ENCODE data around the gene ATP2A3.

Gene ATP2A3

GRCh38 chr17:3879591-3880417, 84.4 kb downstream of the ATP2A3 start:
- no peak overlapping the region for H3K4me2 ChIP-seq (ENCODE audit: low read depth, low read length, poor library complexity, severe bottlenecking)
- H3F3A ChIP-seq (ENCODE audit: low read depth), result no peaks in the 10 kb centered on the region
- H3K27me3 ChIP-seq (ENCODE audit: insufficient read depth, low read length, poor library complexity, severe bottlenecking), result no peaks in the 10 kb centered on the region
- no peak overlapping the region for H3K4me3 ChIP-seq (ENCODE audit: low read length, poor library complexity, severe bottlenecking)
- H2AFZ ChIP-seq (ENCODE audit: low read length), result no peak overlapping the region
- H4K20me1 ChIP-seq (ENCODE audit: insufficient read depth, low read length, poor library complexity, severe bottlenecking), result no peaks in the 10 kb centered on the region
- H3K79me2 ChIP-seq (ENCODE audit: insufficient read depth, low read length), result no peaks in the 10 kb centered on the region
- TF ChIP-seq EZH2phosphoT487 (IDR thresholded peaks at IDR 0.05; ENCODE audit: borderline replicate concordance) (no peak), CTCF (conservative IDR thresholded peaks at IDR 0.05; ENCODE audit: low read length) (no peak)
- peaks cover 3% of the 10 kb centered on the region for H3K4me1 ChIP-seq (ENCODE audit: insufficient read depth, low read length, poor library complexity, severe bottlenecking)
- no peaks in the 10 kb centered on the region for H3K9me3 ChIP-seq (ENCODE audit: insufficient read depth, low read depth, low read length)
- no peaks in the 10 kb centered on the region for H3K9me2 ChIP-seq (replicated peaks; ENCODE audit: low read depth, low read length)
- no peaks in the 10 kb centered on the region for H3K36me3 ChIP-seq (ENCODE audit: insufficient read depth, low read length)
- H3K9ac ChIP-seq (ENCODE audit: low read depth, low read length, poor library complexity, severe bottlenecking), result no peak overlapping the region

- H4K20me1 ChIP-seq (ENCODE audit: insufficient read depth, low read length, poor library complexity, severe bottlenecking), result no peaks in the 10 kb centered on the region
- H3K36me3 ChIP-seq (ENCODE audit: insufficient read depth, low read length), result no peaks in the 10 kb centered on the region
- no peaks in the 10 kb centered on the region for H3K79me2 ChIP-seq (ENCODE audit: insufficient read depth, low read length)
- no peaks in the 10 kb centered on the region for H3K9me2 ChIP-seq (replicated peaks; ENCODE audit: low read depth, low read length)
- H3K27me3 ChIP-seq (ENCODE audit: insufficient read depth, low read length, poor library complexity, severe bottlenecking), result no peaks in the 10 kb centered on the region
- no peaks in the 10 kb centered on the region for H3K9me3 ChIP-seq (ENCODE audit: insufficient read depth, low read depth, low read length)
- H3K9ac ChIP-seq (ENCODE audit: low read depth, low read length, poor library complexity, severe bottlenecking), result no peak overlapping the region
- H3F3A ChIP-seq (ENCODE audit: low read depth), result no peaks in the 10 kb centered on the region
- no peak overlapping the region for H3K4me3 ChIP-seq (ENCODE audit: low read length, poor library complexity, severe bottlenecking)
- H3K4me2 ChIP-seq (ENCODE audit: low read depth, low read length, poor library complexity, severe bottlenecking), result no peak overlapping the region
- peaks cover 3% of the 10 kb centered on the region for H3K4me1 ChIP-seq (ENCODE audit: insufficient read depth, low read length, poor library complexity, severe bottlenecking)
- no peak overlapping the region for H2AFZ ChIP-seq (ENCODE audit: low read length)
- no peak for TF ChIP-seq CTCF (conservative IDR thresholded peaks at IDR 0.05; ENCODE audit: low read length)
- no peak for TF ChIP-seq EZH2phosphoT487 (IDR thresholded peaks at IDR 0.05; ENCODE audit: borderline replicate concordance)
These were observed 85.1 kb downstream of the ATP2A3 start for GRCh38 chr17:3879186-3879585.

GRCh38 chr17:3877220-3877619, 87.0 kb downstream of the ATP2A3 start:
- no peaks in the 10 kb centered on the region for H3F3A ChIP-seq (ENCODE audit: low read depth)
- H3K4me3 ChIP-seq (ENCODE audit: low read length, poor library complexity, severe bottlenecking), result no peak overlapping the region
- H3K27me3 ChIP-seq (ENCODE audit: insufficient read depth, low read length, poor library complexity, severe bottlenecking), result no peaks in the 10 kb centered on the region
- no peaks in the 10 kb centered on the region for H3K79me2 ChIP-seq (ENCODE audit: insufficient read depth, low read length)
- no peaks in the 10 kb centered on the region for H3K9me3 ChIP-seq (ENCODE audit: insufficient read depth, low read depth, low read length)
- peaks cover under 1% of the 10 kb centered on the region for H3K4me1 ChIP-seq (ENCODE audit: insufficient read depth, low read length, poor library complexity, severe bottlenecking)
- H3K36me3 ChIP-seq (ENCODE audit: insufficient read depth, low read length), result no peaks in the 10 kb centered on the region
- no peaks in the 10 kb centered on the region for H3K9me2 ChIP-seq (replicated peaks; ENCODE audit: low read depth, low read length)
- H2AFZ ChIP-seq (ENCODE audit: low read length), result no peak overlapping the region
- H4K20me1 ChIP-seq (ENCODE audit: insufficient read depth, low read length, poor library complexity, severe bottlenecking), result no peaks in the 10 kb centered on the region
- no peak overlapping the region for H3K4me2 ChIP-seq (ENCODE audit: low read depth, low read length, poor library complexity, severe bottlenecking)
- H3K9ac ChIP-seq (ENCODE audit: low read depth, low read length, poor library complexity, severe bottlenecking), result no peak overlapping the region
- TF ChIP-seq EZH2phosphoT487 (IDR thresholded peaks at IDR 0.05; ENCODE audit: borderline replicate concordance), result no peak
- TF ChIP-seq CTCF (conservative IDR thresholded peaks at IDR 0.05; ENCODE audit: low read length), result no peak
